ENCODE results near the gene SEMA4B. TPM values are rescaled to one million over a fixed set of nuclear protein-coding genes. Genes with fewer than 3 reads are reported as not detected.
A peak's percentile ranks its signal among the peaks of the same experiment; 100 is the strongest.

Gene SEMA4B
- total and polyA plus RNA-seq, 2 of the 8 experiments (the other 6 are each of a cell fraction or from before 2014, with no cell fraction given), result 42.7 to 43.0 TPM

GRCh38 chr15:90154861-90155626 is 46.1 kb upstream of the SEMA4B start:
- no peaks in the 10 kb centered on the region for H4K20me1 ChIP-seq (replicated peaks in 1 of 2; ENCODE audit: control insufficient read depth in 1 of 2, insufficient read depth in 2 of 2, low read length in 2 of 2)
- H3K27me3 ChIP-seq (replicated peaks in 1 of 4; ENCODE audit: control insufficient read depth in 3 of 4, extremely low read depth in 1 of 4, insufficient read depth in 3 of 4, low read length in 3 of 4), result no peaks in the 10 kb centered on the region
- 0 out of 2 replicates have a peak overlapping the region, but pooled peaks have one; percentile 50 for H2AFZ ChIP-seq (ENCODE audit: low read length)
- H3K14ac ChIP-seq (ENCODE audit: insufficient read length), result no peak overlapping the region
- H3K9me3 ChIP-seq (ENCODE audit: insufficient read depth in 2 of 2, low read depth in 1 of 2, low read length in 1 of 2), result no peaks in the 10 kb centered on the region
- no peak overlapping the region for H2AK5ac ChIP-seq (ENCODE audit: low read depth, low read length)
- no peaks in the 10 kb centered on the region for H3K79me1 ChIP-seq (ENCODE audit: low read depth, low read length)
- WGBS, 2 experiments (ENCODE audit: extremely low coverage in 1 of 2, insufficient coverage in 1 of 2, insufficient read length in 1 of 2, insufficient replicate concordance in 2 of 2, low coverage in 1 of 2, low lambda C conversion rate in 2 of 2, missing lambda C conversion rate in 1 of 2), result 91% methylated on average over 16 of the region's 16 CpGs; no CpG with 5 or more reads in 1 of the 2 experiments
- H3K4ac ChIP-seq (replicated peaks; ENCODE audit: insufficient read length, low read depth, low read length), result no peak overlapping the region
- H2BK20ac ChIP-seq (ENCODE audit: low read length), result no peak overlapping the region
- FAIRE-seq (no peak), DNase-seq (ENCODE audit: low read depth in 1 of 2, low spot score in 2 of 2) (no peak)
- no peak overlapping the region for H3K18ac ChIP-seq (ENCODE audit: extremely low read depth, low read length)
- H4K91ac ChIP-seq (replicated peaks; ENCODE audit: insufficient read length, low read length), result no peak overlapping the region
- no peaks in the 10 kb centered on the region for H3K79me2 ChIP-seq (ENCODE audit: control insufficient read depth in 1 of 2, insufficient read depth in 2 of 2, low read length in 2 of 2)
- no peak overlapping the region for H4K8ac ChIP-seq (ENCODE audit: extremely low read depth, insufficient read depth, low read length)
- H2BK120ac ChIP-seq (replicated peaks; ENCODE audit: low read depth, low read length), result peak overlapping the region; percentile 0
- no peaks in the 10 kb centered on the region for H3K36me3 ChIP-seq (ENCODE audit: control insufficient read depth in 2 of 4, insufficient read depth in 4 of 4, low read length in 3 of 4)
- H2BK12ac ChIP-seq (ENCODE audit: low read depth, low read length), result peak overlapping the region; percentile 69; the same call in 1 of the 2 replicates
- TF ChIP-seq CBX5 (IDR thresholded peaks at IDR 0.05; ENCODE audit: low read depth, low read length) (no peak), ZNF274 (IDR thresholded peaks at IDR 0.05; ENCODE audit: borderline replicate concordance, extremely low read depth, low read length) (no peak)
- H4K5ac ChIP-seq (ENCODE audit: insufficient read length, low read depth, low read length), result no peak overlapping the region
- no peak overlapping the region for H3K4me2 ChIP-seq (ENCODE audit: insufficient read depth in 1 of 2, low read depth in 2 of 2, low read length in 2 of 2)
- H3K23ac ChIP-seq (ENCODE audit: insufficient read length), result no peak overlapping the region
- no peak overlapping the region for H3K56ac ChIP-seq (replicated peaks; ENCODE audit: insufficient read length, low read depth, low read length)
- CTCF ChIA-PET (ENCODE audit: partially characterized antibody), result interaction anchor here (0.6 to 1.0 kb wide), 3 partner anchors 20 to 326 kb away, joined by 3 read pairs; no protein-coding TSS in a partner anchor
- peaks cover 3% of the 10 kb centered on the region for H3K23me2 ChIP-seq (ENCODE audit: low read depth, low read length)
- H3K4me1 ChIP-seq (replicated peaks in 1 of 4; ENCODE audit: control insufficient read depth in 3 of 4, insufficient read depth in 4 of 4, low read length in 3 of 4), result peaks cover 5 to 14% (median 8%) of the 10 kb centered on the region in 4 experiments
- no peak overlapping the region; the same call in 1 of the 2 replicates for H2BK5ac ChIP-seq (ENCODE audit: low read depth, low read length)
- POLR2A ChIA-PET (ENCODE audit: partially characterized antibody), result no interaction called here
- H3K27ac ChIP-seq (ENCODE audit: low read depth, low read length), result no peak overlapping the region
- H3K9ac ChIP-seq (replicated peaks in 1 of 4; ENCODE audit: extremely low read depth in 1 of 4, low read depth in 3 of 4, low read length in 3 of 4), result peak overlapping the region in 1 of 4 experiments; percentile 28; a peak in 2 of 7 replicates
- H2BK15ac ChIP-seq (ENCODE audit: low read length), result no peak overlapping the region
- H3K4me3 ChIP-seq (ENCODE audit: extremely low read depth in 1 of 4, insufficient read depth in 2 of 4, low read depth in 3 of 4, low read length in 4 of 4), result no peak overlapping the region
